IMR-90 (cell line): ENCODE measurements around the gene ANKH.
A peak's percentile ranks its signal among the peaks of the same experiment; 100 is the strongest.

Experiments used
- BHLHE40 ChIP-seq: fragments of 150-350 bp; IDR thresholded peaks from 2 replicates; pipeline ENCODE4 v1.6.1; 2016; ENCODE audit warnings: mild to moderate bottlenecking, low read depth, low read length
- CEBPB ChIP-seq: IDR thresholded peaks from 2 replicates; pipeline ENCODE4 v1.6.1; 2012; ENCODE audit warnings: low read depth, low read length, improper control_type of control experiment
- CHD1 ChIP-seq: IDR thresholded peaks from 2 replicates; pipeline ENCODE4 v1.6.1; 2012; ENCODE audit warnings: low read depth, low read length, improper control_type of control experiment
- CTCF ChIP-seq: conservative IDR thresholded peaks from 2 replicates; pipeline ENCODE4 v1.5.1; 2012; ENCODE audit warnings: mild to moderate bottlenecking, low read depth, low read length, improper control_type of control experiment
- FOS ChIP-seq: fragments of 150-350 bp; IDR thresholded peaks from 2 replicates; pipeline ENCODE4 v1.6.1; 2016; ENCODE audit warnings: low read depth, low read length
- MAFK ChIP-seq: IDR thresholded peaks from 2 replicates; pipeline ENCODE4 v1.6.1; 2012; ENCODE audit warnings: low read depth, low read length, improper control_type of control experiment
- MXI1 ChIP-seq: IDR thresholded peaks from 2 replicates; pipeline ENCODE4 v1.6.1; 2012; ENCODE audit warnings: low read depth, mild to moderate bottlenecking, low read length, moderate library complexity, borderline replicate concordance
- NFE2L2 ChIP-seq: fragments of 150-350 bp; IDR thresholded peaks from 2 replicates; pipeline ENCODE4 v1.6.1; 2016; ENCODE audit warnings: low read depth, mild to moderate bottlenecking, low read length
- POLR2A ChIP-seq: IDR thresholded peaks from 2 replicates; pipeline ENCODE4 v1.6.1; 2012; ENCODE audit warnings: mild to moderate bottlenecking, low read depth, low read length
- RAD21 ChIP-seq: IDR thresholded peaks from 2 replicates; pipeline ENCODE4 v1.6.1; 2012; ENCODE audit warnings: low read length, improper control_type of control experiment
- RCOR1 ChIP-seq: IDR thresholded peaks from 2 replicates; pipeline ENCODE4 v1.6.1; 2012; ENCODE audit warnings: mild to moderate bottlenecking, low read length, improper control_type of control experiment; ENCODE audit not compliant: insufficient replicate concordance
- RFX5 ChIP-seq: IDR thresholded peaks from 2 replicates; pipeline ENCODE4 v1.8.0; 2012; ENCODE audit warnings: low read depth, mild to moderate bottlenecking, low read length, moderate library complexity
- SMC3 ChIP-seq: fragments of 150-350 bp; IDR thresholded peaks from 2 replicates; pipeline ENCODE4 v1.6.1; 2016; ENCODE audit warnings: low read depth, mild to moderate bottlenecking, antibody characterized with exemption, low read length, moderate library complexity
- USF2 ChIP-seq: fragments of 150-350 bp; IDR thresholded peaks from 2 replicates; pipeline ENCODE4 v1.6.1; 2017; ENCODE audit warnings: mild to moderate bottlenecking, antibody characterized with exemption, low read length, low read depth

- TF ChIP-seq RFX5 (no peak), CTCF (no peak), MXI1 (no peak), SMC3 (no peak), RAD21 (no peak), POLR2A (no peak), USF2 (no peak), BHLHE40 (no peak), RCOR1 (no peak), MAFK (no peak), NFE2L2 (no peak), FOS (no peak), CEBPB (peak; percentile 80), CHD1 (no peak)
Measured at GRCh38 chr5:14880688-14881087, 9.1 kb upstream of the ANKH start.
